GM12878 (cell line): ENCODE data around the gene PCLO. TPM values are rescaled to one million over a fixed set of nuclear protein-coding genes. Genes with fewer than 3 reads are reported as not detected.

ENCODE experiments used
- ATAC-seq: fragments of 200-7000 bp; cut with Tn5 transposase; 3 replicates; pipeline ENCODE4 v1.9.1; 2020; ENCODE audit warnings: mild to moderate bottlenecking, moderate library complexity
- BruUV-seq: library from RNA; stranded (reverse); fragments of 400-500 nt; replicated peaks from 2 replicates; lab custom pipeline; 2021; lab: Mats Ljungman, UMichigan
- CTCF ChIA-PET: fragments of 300-600 bp; sonication (Branson Sonifier 250); formaldehyde crosslinking; extraction: SDS; loops from one replicate; lab custom pipeline; 2021; ENCODE audit warnings: inconsistent platforms; lab: Yijun Ruan, JAX
- POLR2A ChIA-PET: fragments of 350-600 bp; formaldehyde crosslinking; extraction: SDS; loops from one replicate; lab custom pipeline; 2021; ENCODE audit warnings: inconsistent platforms; lab: Charles Lee
- RAD21 ChIA-PET: fragments of 300-600 bp; sonication (Branson Sonifier 250); formaldehyde crosslinking; loops from one replicate; lab custom pipeline; 2023; ENCODE audit warnings: antibody characterized with exemption; ENCODE audit not compliant: unreplicated experiment; lab: Charles Lee
- SMC1A ChIA-PET: fragments of 300-600 bp; sonication (Branson Sonifier 250); formaldehyde crosslinking; loops from one replicate; lab custom pipeline; 2023; ENCODE audit not compliant: unreplicated experiment, uncharacterized antibody; lab: Charles Lee
- DNase-seq: peaks from one replicate; pipeline ENCODE4 v3.0.0-alpha.2; 2011; ENCODE audit warnings: low read depth, low spot score
- FAIRE-seq: peaks from 3 replicates; lab custom pipeline; 2011; peaks lifted over from hg19 to GRCh38; lab: Jason Lieb, UNC
- H2AFZ ChIP-seq: 2 replicates; pipeline ENCODE4 v1.6.0; 2011; ENCODE audit warnings: low read depth, low read length, control low read depth; ENCODE audit not compliant: control insufficient read depth
- H3K27ac ChIP-seq: 2 replicates; pipeline ENCODE4 v1.5.1; 2011; ENCODE audit warnings: control low read depth; ENCODE audit not compliant: control insufficient read depth, insufficient read depth
- H3K27me3 ChIP-seq, 2 experiments: replicated peaks in 1 of 2; 2 replicates each; pipeline versions ENCODE4 v1.6.0 to v1.6.1; 2011; ENCODE audit warnings: low read length in 1 of 2; ENCODE audit not compliant: control insufficient read depth in 2 of 2, insufficient read depth in 2 of 2
- H3K36me3 ChIP-seq, 2 experiments: 2 replicates each; pipeline ENCODE4 v1.5.1; 2011; ENCODE audit warnings: low read length in 1 of 2; ENCODE audit not compliant: control insufficient read depth in 2 of 2, insufficient read depth in 2 of 2
- H3K4me1 ChIP-seq: 2 replicates; pipeline ENCODE4 v1.6.1; 2011; ENCODE audit warnings: mild to moderate bottlenecking, low read length, moderate library complexity, mixed read lengths; ENCODE audit not compliant: control insufficient read depth, insufficient read depth
- H3K4me2 ChIP-seq: 2 replicates; pipeline ENCODE4 v1.6.0; 2011; ENCODE audit warnings: control low read depth; ENCODE audit not compliant: control insufficient read depth, insufficient read depth
- H3K4me3 ChIP-seq: fragments of 200-600 bp; sonication (generic); 2 replicates; pipeline ENCODE4 v1.5.1; 2016
- H3K79me2 ChIP-seq: 2 replicates; pipeline ENCODE4 v1.6.0; 2011; ENCODE audit warnings: low read length; ENCODE audit not compliant: control insufficient read depth, insufficient read depth
- H3K9ac ChIP-seq: 2 replicates; pipeline ENCODE4 v1.8.0; 2011; ENCODE audit warnings: low read length, control low read depth, mixed read lengths; ENCODE audit not compliant: control insufficient read depth, insufficient read depth
- H3K9me3 ChIP-seq: replicated peaks from 3 replicates; pipeline ENCODE4 v1.5.1; 2011; ENCODE audit warnings: mild to moderate bottlenecking, low read length; ENCODE audit not compliant: control insufficient read depth, insufficient read depth
- H4K20me1 ChIP-seq: 2 replicates; pipeline ENCODE4 v1.6.0; 2011; ENCODE audit not compliant: control insufficient read depth, insufficient read depth
- BACH1 ChIP-seq: fragments of 450-650 bp; IDR thresholded peaks from 2 replicates; pipeline ENCODE4 v1.6.1; 2017; ENCODE audit warnings: mild to moderate bottlenecking, borderline replicate concordance
- CEBPB ChIP-seq, 2 experiments: fragments of 150-350 bp in 1 of 2; IDR thresholded peaks; 2 replicates each; pipeline ENCODE4 v1.6.1; 2012 to 2014; ENCODE audit warnings: low read depth in 2 of 2, low read length in 2 of 2, borderline replicate concordance in 1 of 2, inconsistent platforms in 1 of 2
- EED ChIP-seq: sonication (generic); IDR thresholded peaks from 2 replicates; pipeline ENCODE4 v1.6.1; 2016; ENCODE audit warnings: antibody characterized with exemption, low read depth
- IRF4 ChIP-seq: IDR thresholded peaks from 2 replicates; pipeline ENCODE4 v1.6.1; 2011; ENCODE audit warnings: low read depth, low read length
- MEF2B ChIP-seq: fragments of 450-650 bp; IDR thresholded peaks from 2 replicates; pipeline ENCODE4 v1.6.1; 2018; ENCODE audit warnings: mild to moderate bottlenecking, moderate library complexity; ENCODE audit not compliant: partially characterized antibody, poor library complexity, severe bottlenecking
- MTA3 ChIP-seq: IDR thresholded peaks from 2 replicates; pipeline ENCODE4 v1.6.1; 2012; ENCODE audit warnings: low read length, inconsistent platforms, borderline replicate concordance
- MXI1 ChIP-seq: fragments of 150-350 bp; IDR thresholded peaks from 2 replicates; pipeline ENCODE4 v1.6.1; 2011; ENCODE audit warnings: low read depth, mild to moderate bottlenecking, inconsistent platforms, low read length, improper control_type of control experiment
- POLR2A ChIP-seq: IDR thresholded peaks from 2 replicates; pipeline ENCODE4 v1.6.1; 2011; ENCODE audit warnings: low read depth, mild to moderate bottlenecking, low read length
- RUNX3 ChIP-seq: IDR thresholded peaks from 2 replicates; pipeline ENCODE4 v1.6.1; 2012; ENCODE audit warnings: low read length, inconsistent platforms
- SMAD5 ChIP-seq: IDR thresholded peaks from 2 replicates; pipeline ENCODE4 v1.6.1; 2016; ENCODE audit warnings: antibody characterized with exemption, low read depth
- TCF3 ChIP-seq: IDR thresholded peaks from 2 replicates; pipeline ENCODE4 v1.6.1; 2012; ENCODE audit warnings: low read depth, mild to moderate bottlenecking, low read length, borderline replicate concordance; ENCODE audit not compliant: insufficient read depth
- YY1 ChIP-seq: IDR thresholded peaks from 2 replicates; pipeline ENCODE4 v1.6.1; 2011; ENCODE audit warnings: low read depth, mild to moderate bottlenecking, low read length
- ZNF384 ChIP-seq: IDR thresholded peaks from 2 replicates; pipeline ENCODE4 v1.6.1; 2012; ENCODE audit warnings: low read depth, mild to moderate bottlenecking, low read length, improper control_type of control experiment, borderline replicate concordance
- WGBS: methylation state at CpG from one replicate; pipeline ENCODE4 v1.1.6; 2016; ENCODE audit warnings: low lambda C conversion rate; ENCODE audit not compliant: insufficient replicate concordance, insufficient coverage; ENCODE audit errors: missing lambda C conversion rate; 5-methylcytosine and 5-hydroxymethylcytosine counted together
- in situ Hi-C: fragments of 300-500 bp; cut with MboI; formaldehyde crosslinking; loops from 9 replicates; pipeline ENCODE4 v1.14.3; 2018; ENCODE audit warnings: mixed read lengths
- intact Hi-C: fragments of 100-400 bp; cut with micrococcal nuclease; formaldehyde crosslinking; loops from one replicate; pipeline ENCODE4 v1.14.2; 2022; ENCODE audit not compliant: unreplicated experiment
- polyA plus RNA-seq, 11 experiments: library from polyadenylated mRNA; depleted of rRNA in 4 of 11; unstranded in 6 of 11; stranded (reverse) in 5 of 11; fragments of >200 nt; fragmentation: Nextera tagmentation in 4 of 11; fragmentation: Illumina TruSeq in 1 of 11; extraction: Ambion mirVana in 4 of 11; extraction: Trizol in 1 of 11; gene quantifications; 1 replicate in 1 of 11; 2 replicates in 10 of 11; pipeline versions ENCODE4 v1.2.1 to v1.2.3, GENCODE V29; 2011 to 2016; ENCODE audit warnings: inconsistent platforms in 2 of 11, missing spikeins in 2 of 11, low read depth in 1 of 11
- total RNA-seq, 4 experiments: library from RNA; depleted of rRNA in 3 of 4; stranded (reverse); fragments of >200 nt in 3 of 4; fragmentation: Illumina TruSeq in 1 of 4; extraction: Trizol in 1 of 4; gene quantifications; 2 replicates each; pipeline versions ENCODE4 v1.2.1 to v1.2.3, GENCODE V29; 2013 to 2021
- TF ChIP-seq, protein P1 (sequence below): fragments of 450-650 bp; IDR thresholded peaks from 2 replicates; pipeline ENCODE4 v1.6.1; 2016; ENCODE audit warnings: mild to moderate bottlenecking

Gene PCLO
- total and polyA plus RNA-seq, 10 of the 15 experiments (the other 5 are each of a cell fraction or from before 2014, with no cell fraction given) = 0.01 to 0.08 (median 0.03) TPM; not detected in 6

DNA sequence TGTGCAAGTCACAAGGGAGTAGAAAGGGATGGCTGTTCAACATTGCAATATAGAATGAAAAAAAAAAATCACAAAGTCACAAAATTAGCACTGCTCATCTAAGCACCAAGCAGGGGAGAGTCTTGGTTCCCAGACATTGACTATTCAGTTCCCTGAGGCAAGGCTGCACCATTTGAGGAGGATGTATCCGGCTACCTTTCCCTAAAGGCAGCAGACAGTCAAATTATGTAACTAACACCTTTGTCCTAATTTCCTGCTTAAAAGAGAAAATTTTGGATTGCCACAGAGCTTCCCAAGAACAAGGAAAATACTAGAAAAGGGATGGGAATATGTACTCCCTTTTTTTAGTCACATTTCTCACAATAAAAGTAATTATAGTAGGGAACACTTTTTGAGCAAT lies 148.1 kb downstream of the PCLO start:
- Histone ChIP-seq H3K4me2 (no peak overlapping the region), H3K36me3 (no peaks in the 10 kb centered on the region), H3K4me3 (no peak overlapping the region), H4K20me1 (no peaks in the 10 kb centered on the region), H2AFZ (no peak overlapping the region), H3K9ac (no peak overlapping the region), H3K27me3 (no peaks in the 10 kb centered on the region), H3K4me1 (no peaks in the 10 kb centered on the region), H3K27ac (no peak overlapping the region), H3K79me2 (no peaks in the 10 kb centered on the region), H3K9me3 (no peaks in the 10 kb centered on the region)
- ATAC-seq (no peak), FAIRE-seq (no peak), DNase-seq (no peak)
- SMC1A ChIA-PET = no interaction called here
- 18% methylated on average over 1 of the region's 1 CpG for WGBS
- no TSS peak for BruUV-seq
- no peak for TF ChIP-seq IRF4
- no peak for TF ChIP-seq MXI1
- TF ChIP-seq EED = no peak
- no peak for TF ChIP-seq BACH1
- TF ChIP-seq ZNF384 = no peak
- TF ChIP-seq TCF3 = no peak
- RAD21 ChIA-PET = no interaction called here
- CTCF ChIA-PET = no interaction called here
- POLR2A ChIA-PET = no interaction called here
- in situ Hi-C loops (no loop called here), intact Hi-C loops (no loop called here)

DNA sequence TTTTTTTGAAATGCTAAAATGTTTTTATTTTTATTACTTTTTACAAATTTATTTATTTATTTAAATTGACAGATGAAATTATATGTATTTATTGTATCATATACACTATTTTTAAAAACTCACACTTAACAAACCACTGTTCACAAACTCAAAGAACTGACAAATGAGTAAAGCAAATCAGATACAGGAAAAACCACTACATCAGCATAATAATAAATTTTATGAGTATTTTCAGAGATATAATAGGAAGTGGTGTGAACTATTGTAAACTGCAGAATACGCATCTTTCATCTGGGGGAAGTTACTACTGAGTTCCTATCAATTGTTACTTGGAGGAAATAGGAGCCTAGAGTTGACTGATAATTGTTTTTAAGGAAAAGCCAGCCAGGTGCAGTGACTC lies 150.7 kb downstream of the PCLO start:
- Histone ChIP-seq H3K9ac (no peak overlapping the region), H3K36me3 (no peaks in the 10 kb centered on the region), H3K4me3 (no peak overlapping the region), H2AFZ (no peak overlapping the region), H3K4me1 (no peaks in the 10 kb centered on the region), H3K4me2 (no peak overlapping the region), H3K27me3 (no peaks in the 10 kb centered on the region), H3K79me2 (no peaks in the 10 kb centered on the region), H4K20me1 (no peaks in the 10 kb centered on the region), H3K27ac (no peak overlapping the region), H3K9me3 (no peaks in the 10 kb centered on the region)
- SMC1A ChIA-PET = interaction anchor here (1.2 kb wide), 1 partner anchor 47 kb away, joined by 3 read pairs; no protein-coding TSS in a partner anchor
- RAD21 ChIA-PET = no interaction called here
- POLR2A ChIA-PET = no interaction called here
- DNase-seq (no peak), FAIRE-seq (no peak), ATAC-seq (no peak)
- intact Hi-C loops = no loop called here
- in situ Hi-C loops = no loop called here
- no TSS peak for BruUV-seq
- 14% methylated on average over 1 of the region's 1 CpG for WGBS
- TF ChIP-seq, protein P1, sequence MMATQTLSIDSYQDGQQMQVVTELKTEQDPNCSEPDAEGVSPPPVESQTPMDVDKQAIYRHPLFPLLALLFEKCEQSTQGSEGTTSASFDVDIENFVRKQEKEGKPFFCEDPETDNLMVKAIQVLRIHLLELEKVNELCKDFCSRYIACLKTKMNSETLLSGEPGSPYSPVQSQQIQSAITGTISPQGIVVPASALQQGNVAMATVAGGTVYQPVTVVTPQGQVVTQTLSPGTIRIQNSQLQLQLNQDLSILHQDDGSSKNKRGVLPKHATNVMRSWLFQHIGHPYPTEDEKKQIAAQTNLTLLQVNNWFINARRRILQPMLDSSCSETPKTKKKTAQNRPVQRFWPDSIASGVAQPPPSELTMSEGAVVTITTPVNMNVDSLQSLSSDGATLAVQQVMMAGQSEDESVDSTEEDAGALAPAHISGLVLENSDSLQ = no peak
- TF ChIP-seq CEBPB (IDR thresholded peaks at IDR 0.05; ENCODE audit: borderline replicate concordance in 1 of 2, low read depth in 2 of 2, low read length in 2 of 2) (no peak), MTA3 (no peak), BACH1 (no peak), MEF2B (no peak), YY1 (no peak), SMAD5 (no peak), POLR2A (no peak), RUNX3 (no peak)
- CTCF ChIA-PET = no interaction called here
